ENCODE results near the gene GRIA4. TPM values are rescaled to one million over a fixed set of nuclear protein-coding genes. Genes with fewer than 3 reads are reported as not detected.
A peak's percentile ranks its signal among the peaks of the same experiment; 100 is the strongest.

GRIA4 gene
- total RNA-seq, 1 experiment from 2014 or later = not detected

GRCh38 chr11:105718641-105719040 lies 108.8 kb downstream of the GRIA4 start:
- Histone ChIP-seq H3K4me3 (ENCODE audit: low read depth, low read length, poor library complexity, severe bottlenecking) (no peak overlapping the region), H3K36me3 (ENCODE audit: insufficient read depth, low read length, poor library complexity, severe bottlenecking) (no peaks in the 10 kb centered on the region), H3K4me1 (ENCODE audit: insufficient read depth, low read length, poor library complexity, severe bottlenecking) (peaks cover 3% of the 10 kb centered on the region), H3K27ac (ENCODE audit: low read depth, low read length, poor library complexity, severe bottlenecking) (no peak overlapping the region), H3K27me3 (replicated peaks; ENCODE audit: insufficient read depth, low read depth, low read length, poor library complexity) (no peaks in the 10 kb centered on the region), H3K9me3 (ENCODE audit: low read depth, low read length, poor library complexity, severe bottlenecking) (no peaks in the 10 kb centered on the region)
- ChIA-PET POLR2A (ENCODE audit: low non-redundant PET) (no interaction called here), CTCF (no interaction called here)
- intact Hi-C loops (cut with micrococcal nuclease; ENCODE audit: unreplicated experiment) = no loop called here
- TF ChIP-seq EZH2 (IDR thresholded peaks at IDR 0.05; ENCODE audit: borderline replicate concordance, low read depth, low read length, poor library complexity, severe bottlenecking) = no peak
- no peak for TF ChIP-seq CTCF (conservative IDR thresholded peaks at IDR 0.05; ENCODE audit: low read depth, low read length)
- no TSS peak for BruUV-seq (replicated peaks)
- DNase-seq (ENCODE audit: low spot score) = no peak

GRCh38 chr11:105719073-105719822 lies 109.4 kb downstream of the GRIA4 start:
- ChIA-PET POLR2A (ENCODE audit: low non-redundant PET) (no interaction called here), CTCF (no interaction called here)
- TF ChIP-seq EZH2 (IDR thresholded peaks at IDR 0.05; ENCODE audit: borderline replicate concordance, low read depth, low read length, poor library complexity, severe bottlenecking) = no peak
- H3K9me3 ChIP-seq (ENCODE audit: low read depth, low read length, poor library complexity, severe bottlenecking) = no peaks in the 10 kb centered on the region
- no peaks in the 10 kb centered on the region for H3K36me3 ChIP-seq (ENCODE audit: insufficient read depth, low read length, poor library complexity, severe bottlenecking)
- no TSS peak for BruUV-seq (replicated peaks)
- H3K4me3 ChIP-seq (ENCODE audit: low read depth, low read length, poor library complexity, severe bottlenecking) = no peak overlapping the region
- H3K27me3 ChIP-seq (replicated peaks; ENCODE audit: insufficient read depth, low read depth, low read length, poor library complexity) = no peaks in the 10 kb centered on the region
- DNase-seq (ENCODE audit: low spot score) = peak; percentile 80
- peaks cover 3% of the 10 kb centered on the region for H3K4me1 ChIP-seq (ENCODE audit: insufficient read depth, low read length, poor library complexity, severe bottlenecking)
- no peak overlapping the region for H3K27ac ChIP-seq (ENCODE audit: low read depth, low read length, poor library complexity, severe bottlenecking)
- intact Hi-C loops (cut with micrococcal nuclease; ENCODE audit: unreplicated experiment) = no loop called here

GRCh38 chr11:105720096-105720495 lies 110.2 kb downstream of the GRIA4 start:
- BruUV-seq (replicated peaks) = no TSS peak
- no peak for DNase-seq (ENCODE audit: low spot score)
- Histone ChIP-seq H3K4me1 (ENCODE audit: insufficient read depth, low read length, poor library complexity, severe bottlenecking) (peaks cover 3% of the 10 kb centered on the region), H3K27me3 (replicated peaks; ENCODE audit: insufficient read depth, low read depth, low read length, poor library complexity) (no peaks in the 10 kb centered on the region), H3K4me3 (ENCODE audit: low read depth, low read length, poor library complexity, severe bottlenecking) (no peak overlapping the region), H3K9me3 (ENCODE audit: low read depth, low read length, poor library complexity, severe bottlenecking) (no peaks in the 10 kb centered on the region), H3K36me3 (ENCODE audit: insufficient read depth, low read length, poor library complexity, severe bottlenecking) (no peaks in the 10 kb centered on the region), H3K27ac (ENCODE audit: low read depth, low read length, poor library complexity, severe bottlenecking) (no peak overlapping the region)
- ChIA-PET CTCF (no interaction called here), POLR2A (ENCODE audit: low non-redundant PET) (no interaction called here)
- intact Hi-C loops (cut with micrococcal nuclease; ENCODE audit: unreplicated experiment) = no loop called here
- no peak for TF ChIP-seq EZH2 (IDR thresholded peaks at IDR 0.05; ENCODE audit: borderline replicate concordance, low read depth, low read length, poor library complexity, severe bottlenecking)
- TF ChIP-seq CTCF (conservative IDR thresholded peaks at IDR 0.05; ENCODE audit: low read depth, low read length) = no peak

GRCh38 chr11:105723269-105723668 lies 113.4 kb downstream of the GRIA4 start:
- H3K4me1 ChIP-seq (ENCODE audit: insufficient read depth, low read length, poor library complexity, severe bottlenecking) = peaks cover 3% of the 10 kb centered on the region

More at GRCh38 chr11:105723269-105723668, 113.4 kb downstream of the GRIA4 start:
- Histone ChIP-seq H3K36me3 (ENCODE audit: insufficient read depth, low read length, poor library complexity, severe bottlenecking) (no peaks in the 10 kb centered on the region), H3K4me3 (ENCODE audit: low read depth, low read length, poor library complexity, severe bottlenecking) (no peak overlapping the region), H3K9me3 (ENCODE audit: low read depth, low read length, poor library complexity, severe bottlenecking) (no peaks in the 10 kb centered on the region), H3K27me3 (replicated peaks; ENCODE audit: insufficient read depth, low read depth, low read length, poor library complexity) (no peaks in the 10 kb centered on the region), H3K27ac (ENCODE audit: low read depth, low read length, poor library complexity, severe bottlenecking) (no peak overlapping the region)
- no peak for DNase-seq (ENCODE audit: low spot score)
- no peak for TF ChIP-seq EZH2 (IDR thresholded peaks at IDR 0.05; ENCODE audit: borderline replicate concordance, low read depth, low read length, poor library complexity, severe bottlenecking)
- TF ChIP-seq CTCF (conservative IDR thresholded peaks at IDR 0.05; ENCODE audit: low read depth, low read length) = no peak
- POLR2A ChIA-PET (ENCODE audit: low non-redundant PET) = no interaction called here
- BruUV-seq (replicated peaks) = no TSS peak
- CTCF ChIA-PET = no interaction called here
- intact Hi-C loops (cut with micrococcal nuclease; ENCODE audit: unreplicated experiment) = no loop called here

All from A673 (cell line).